Activated CD8-positive, alpha-beta T cell treated with anti-CD3 and anti-CD28 coated beads for 36 hours (primary cell): ENCODE measurements around the gene SLC13A1. TPM values are rescaled to one million over a fixed set of nuclear protein-coding genes. Genes with fewer than 3 reads are reported as not detected.

Source experiments
- ATAC-seq: fragments of 200-7000 bp; cut with Tn5 transposase; one replicate; pipeline ENCODE4 v1.10.0; 2021; ENCODE audit warnings: mild to moderate bottlenecking, moderate library complexity
- CTCF ChIA-PET: fragments of 350-600 bp; sonication (Branson Sonifier 250); formaldehyde crosslinking; loops from one replicate; lab custom pipeline; 2021; ENCODE audit warnings: antibody characterized with exemption; lab: Charles Lee
- POLR2A ChIA-PET: fragments of 350-600 bp; sonication (Branson Sonifier 250); formaldehyde crosslinking; loops from one replicate; lab custom pipeline; 2021; ENCODE audit warnings: antibody characterized with exemption; lab: Charles Lee
- DNase-seq: peaks from one replicate; pipeline ENCODE4 v3.0.0-alpha.2; 2020
- H3K27ac Mint-ChIP-seq: one replicate; pipeline ENCODE4 v1.8.0; 2021; ENCODE audit warnings: mild to moderate bottlenecking, mixed read lengths
- H3K27me3 Mint-ChIP-seq: one replicate; pipeline ENCODE4 v1.8.0; 2021; ENCODE audit warnings: mixed read lengths
- H3K36me3 Mint-ChIP-seq: one replicate; pipeline ENCODE4 v1.8.0; 2021; ENCODE audit warnings: low read depth, mixed read lengths
- H3K4me1 Mint-ChIP-seq: one replicate; pipeline ENCODE4 v1.8.0; 2021; ENCODE audit warnings: low read depth, mixed read lengths
- H3K4me3 Mint-ChIP-seq: one replicate; pipeline ENCODE4 v1.8.0; 2021; ENCODE audit warnings: mild to moderate bottlenecking, moderate library complexity, mixed read lengths
- H3K9me3 Mint-ChIP-seq: one replicate; pipeline ENCODE4 v1.8.0; 2021; ENCODE audit warnings: mixed read lengths
- intact Hi-C: fragments of 100-400 bp; cut with micrococcal nuclease; formaldehyde crosslinking; loops from one replicate; pipeline ENCODE4 v1.10.0; 2022
- total RNA-seq, 2 experiments: library from RNA; stranded (reverse); gene quantifications; one replicate each; pipeline ENCODE4 v1.2.3, GENCODE V29; 2021
- TF ChIP-seq, protein P1 (sequence below): fragments of 200-600 bp; IDR thresholded peaks from one replicate; pipeline ENCODE4 v1.8.0; 2022; ENCODE audit warnings: antibody characterized with exemption, mild to moderate bottlenecking

The SLC13A1 gene
- total RNA-seq, 2 experiments from 2014 or later = not detected

DNA sequence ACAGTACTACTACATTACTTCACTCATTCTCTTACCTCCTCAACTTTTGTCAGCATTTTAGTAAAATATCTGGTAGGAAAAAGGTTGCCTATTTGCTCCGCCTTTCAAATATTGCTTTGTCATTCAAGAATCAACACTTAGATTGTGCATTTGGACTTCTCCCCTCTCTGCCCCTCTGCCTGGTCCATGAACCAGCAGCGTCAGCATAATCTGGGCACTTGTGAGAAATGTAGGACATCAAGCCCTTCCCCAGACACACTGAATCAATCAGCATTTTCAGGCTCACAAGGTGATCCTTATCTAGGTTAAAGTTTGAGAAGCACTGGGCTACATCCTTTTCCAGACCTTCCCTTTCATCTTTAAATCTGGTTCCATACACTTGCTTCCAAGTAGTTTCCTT, 16.3 kb downstream of the SLC13A1 start:
- ChIA-PET CTCF (no interaction called here), POLR2A (no interaction called here)
- Mint-ChIP-seq H3K27ac (no peak overlapping the region), H3K4me1 (no peaks in the 10 kb centered on the region), H3K4me3 (no peak overlapping the region), H3K36me3 (no peaks in the 10 kb centered on the region), H3K9me3 (peaks cover 2% of the 10 kb centered on the region), H3K27me3 (no peaks in the 10 kb centered on the region)
- DNase-seq (no peak), ATAC-seq (no peak)
- TF ChIP-seq, protein P1, sequence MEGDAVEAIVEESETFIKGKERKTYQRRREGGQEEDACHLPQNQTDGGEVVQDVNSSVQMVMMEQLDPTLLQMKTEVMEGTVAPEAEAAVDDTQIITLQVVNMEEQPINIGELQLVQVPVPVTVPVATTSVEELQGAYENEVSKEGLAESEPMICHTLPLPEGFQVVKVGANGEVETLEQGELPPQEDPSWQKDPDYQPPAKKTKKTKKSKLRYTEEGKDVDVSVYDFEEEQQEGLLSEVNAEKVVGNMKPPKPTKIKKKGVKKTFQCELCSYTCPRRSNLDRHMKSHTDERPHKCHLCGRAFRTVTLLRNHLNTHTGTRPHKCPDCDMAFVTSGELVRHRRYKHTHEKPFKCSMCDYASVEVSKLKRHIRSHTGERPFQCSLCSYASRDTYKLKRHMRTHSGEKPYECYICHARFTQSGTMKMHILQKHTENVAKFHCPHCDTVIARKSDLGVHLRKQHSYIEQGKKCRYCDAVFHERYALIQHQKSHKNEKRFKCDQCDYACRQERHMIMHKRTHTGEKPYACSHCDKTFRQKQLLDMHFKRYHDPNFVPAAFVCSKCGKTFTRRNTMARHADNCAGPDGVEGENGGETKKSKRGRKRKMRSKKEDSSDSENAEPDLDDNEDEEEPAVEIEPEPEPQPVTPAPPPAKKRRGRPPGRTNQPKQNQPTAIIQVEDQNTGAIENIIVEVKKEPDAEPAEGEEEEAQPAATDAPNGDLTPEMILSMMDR = no peak
- intact Hi-C loops = no loop called here

DNA sequence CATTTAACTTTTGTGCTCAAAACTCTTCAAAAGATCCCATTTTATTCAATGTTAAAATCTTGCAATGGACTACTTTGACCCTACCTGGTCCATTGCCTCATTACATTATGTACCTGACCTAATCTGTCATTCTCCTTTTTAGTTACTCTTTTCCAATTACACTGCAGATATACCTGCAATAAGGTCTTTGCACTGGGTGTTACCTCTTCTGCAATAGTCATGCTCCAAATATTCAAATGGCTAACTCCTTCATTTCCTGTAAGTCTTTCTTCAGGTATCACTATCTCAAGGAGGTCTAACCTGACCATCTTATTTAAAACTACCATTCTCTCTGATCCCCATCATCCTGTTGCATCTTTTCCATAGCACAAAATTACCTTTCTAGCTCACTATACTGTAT, 22.3 kb downstream of the SLC13A1 start:
- ATAC-seq (no peak), DNase-seq (no peak)
- Mint-ChIP-seq H3K9me3 (no peaks in the 10 kb centered on the region), H3K27me3 (no peaks in the 10 kb centered on the region), H3K27ac (no peak overlapping the region), H3K4me1 (no peaks in the 10 kb centered on the region), H3K4me3 (no peak overlapping the region), H3K36me3 (no peaks in the 10 kb centered on the region)
- ChIA-PET CTCF (no interaction called here), POLR2A (no interaction called here)
- TF ChIP-seq, protein P1 = no peak
- intact Hi-C loops = no loop called here

DNA sequence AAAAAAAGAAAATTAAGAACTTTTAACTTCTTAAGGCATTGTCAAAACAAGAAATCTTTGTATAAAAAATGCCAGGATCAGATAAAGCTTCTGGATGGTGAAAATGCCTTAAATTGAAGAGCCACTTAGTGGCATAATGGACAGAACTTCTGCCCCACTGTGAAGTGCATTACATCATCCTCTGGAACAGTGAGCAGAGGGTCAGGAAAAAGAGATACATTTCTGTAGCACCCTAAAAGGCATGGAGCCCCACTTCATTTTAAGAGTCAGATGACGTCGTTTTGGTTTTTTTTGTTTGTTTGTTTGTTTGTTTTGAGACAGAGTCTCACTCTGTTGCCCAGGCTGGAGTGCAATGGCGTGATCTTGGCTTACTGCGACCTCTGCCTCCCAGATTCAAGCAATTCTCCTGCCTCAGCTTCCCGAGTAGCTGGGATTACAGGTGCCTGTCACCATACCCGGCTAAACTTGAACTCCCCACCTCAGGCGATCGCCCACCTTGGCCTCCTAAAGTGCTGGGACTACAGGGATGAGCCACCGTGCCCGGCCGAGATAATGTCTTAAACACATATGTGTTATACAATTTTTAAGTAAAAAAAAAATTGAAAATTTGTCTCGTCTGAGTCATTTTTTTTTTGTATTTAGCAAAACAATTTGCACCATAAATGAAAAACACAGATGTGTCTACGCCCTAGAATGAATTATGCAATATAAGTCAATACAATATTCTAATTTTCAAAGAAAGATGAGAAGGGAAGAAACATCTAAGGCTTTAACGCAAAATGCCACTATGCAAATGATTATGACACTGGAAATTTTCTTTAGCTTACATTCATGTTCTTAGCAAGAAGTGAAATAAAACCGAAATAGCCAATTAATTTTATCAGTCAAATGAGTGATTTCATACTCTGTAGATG, 29.2 kb downstream of the SLC13A1 start:
- H3K9me3 Mint-ChIP-seq = no peaks in the 10 kb centered on the region
- TF ChIP-seq, protein P1 = no peak
- ATAC-seq (no peak), DNase-seq (no peak)
- no peak overlapping the region for H3K27ac Mint-ChIP-seq
- no peaks in the 10 kb centered on the region for H3K4me1 Mint-ChIP-seq
- H3K36me3 Mint-ChIP-seq = no peaks in the 10 kb centered on the region
- intact Hi-C loops = no loop called here
- H3K27me3 Mint-ChIP-seq = no peaks in the 10 kb centered on the region
- ChIA-PET POLR2A (no interaction called here), CTCF (no interaction called here)
- H3K4me3 Mint-ChIP-seq = no peak overlapping the region

DNA sequence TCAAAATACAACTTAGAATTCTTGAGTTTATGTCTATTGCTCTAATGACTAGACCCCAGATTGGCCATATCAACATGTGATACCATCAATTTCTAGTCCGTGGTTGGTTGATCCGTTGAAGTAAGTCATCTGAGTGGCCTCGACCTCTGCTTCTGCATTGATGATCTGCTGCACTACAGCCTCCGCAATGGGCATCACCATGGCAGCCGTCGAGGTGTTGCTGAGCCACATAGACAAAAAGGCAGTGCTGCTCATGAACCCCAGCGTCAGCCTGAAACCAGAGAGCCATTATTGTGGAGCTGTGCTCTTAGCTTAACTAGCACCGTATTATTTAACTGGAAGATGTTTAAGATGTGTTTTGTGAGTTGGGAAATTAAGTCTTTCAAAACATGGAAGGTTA, 30.7 kb downstream of the SLC13A1 start:
- ChIA-PET CTCF (no interaction called here), POLR2A (no interaction called here)
- TF ChIP-seq, protein P1 = no peak
- Mint-ChIP-seq H3K27me3 (no peaks in the 10 kb centered on the region), H3K9me3 (no peaks in the 10 kb centered on the region), H3K36me3 (no peaks in the 10 kb centered on the region), H3K27ac (no peak overlapping the region), H3K4me1 (no peaks in the 10 kb centered on the region), H3K4me3 (no peak overlapping the region)
- DNase-seq (no peak), ATAC-seq (no peak)
- intact Hi-C loops = no loop called here

DNA sequence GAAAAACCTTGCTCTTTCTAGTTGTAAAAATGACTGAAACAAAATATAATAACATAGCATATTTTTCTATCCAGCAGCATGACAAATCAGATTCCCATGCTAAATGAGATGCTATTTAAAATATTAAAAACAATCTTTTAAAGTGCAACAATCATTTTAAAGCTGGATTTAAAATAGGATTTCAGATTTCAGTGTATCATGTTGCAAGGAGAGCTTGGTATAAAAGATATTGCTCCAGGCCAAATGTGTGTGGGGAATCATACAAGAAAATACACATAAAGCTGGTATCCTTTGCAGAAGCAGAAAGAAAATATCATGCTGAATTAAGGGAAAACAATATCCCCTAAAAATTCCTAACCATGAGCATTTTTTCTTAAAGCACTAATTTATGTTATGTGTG, 42.2 kb downstream of the SLC13A1 start:
- DNase-seq (no peak), ATAC-seq (no peak)
- H3K27me3 Mint-ChIP-seq = no peaks in the 10 kb centered on the region
- no peaks in the 10 kb centered on the region for H3K36me3 Mint-ChIP-seq
- CTCF ChIA-PET = no interaction called here
- POLR2A ChIA-PET = no interaction called here
- H3K27ac Mint-ChIP-seq = no peak overlapping the region
- intact Hi-C loops = no loop called here
- no peak overlapping the region for H3K4me3 Mint-ChIP-seq
- H3K9me3 Mint-ChIP-seq = no peaks in the 10 kb centered on the region
- TF ChIP-seq, protein P1 = no peak
- H3K4me1 Mint-ChIP-seq = no peaks in the 10 kb centered on the region
